ENCODE measurements around the gene SLC25A30. TPM values are rescaled to one million over a fixed set of nuclear protein-coding genes. Genes with fewer than 3 reads are reported as not detected.
"Not testable (repeated sequence)": the region's sequence is repeated elsewhere in the genome, so short reads cannot be mapped to it uniquely, and the experiment has no call there.

The SLC25A30 gene
- total RNA-seq, 2 donors from 2014 or later, result 12.6 to 14.2 TPM

DNA sequence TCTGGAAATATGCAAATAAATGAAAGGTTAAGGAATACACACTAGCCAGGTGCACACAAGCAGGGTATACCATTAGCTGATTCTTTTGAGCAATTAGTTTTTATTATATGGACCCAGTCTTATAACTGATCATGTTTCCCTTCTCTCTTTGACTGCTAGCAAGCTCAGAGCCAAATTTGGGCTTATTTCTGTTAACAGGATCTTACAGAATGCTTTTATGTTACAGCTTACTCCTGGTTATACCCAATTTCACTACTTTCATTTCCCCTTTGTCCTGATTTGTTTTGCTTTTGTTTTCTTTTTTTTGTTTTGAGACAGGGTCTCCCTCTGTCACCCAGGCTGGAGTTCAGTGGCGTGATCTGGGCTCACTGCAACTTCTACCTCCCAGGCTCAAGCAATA, 64.3 kb downstream of the SLC25A30 start:
- Histone ChIP-seq H3K4me3 (no peak overlapping the region), H3K4me1 (replicated peaks) (no peaks in the 10 kb centered on the region), H3K27me3 (replicated peaks; ENCODE audit: insufficient read depth) (no peaks in the 10 kb centered on the region), H3K36me3 (no peaks in the 10 kb centered on the region), H3K9me3 (no peaks in the 10 kb centered on the region), H3K27ac (no peak overlapping the region)
- WGBS, result 100% methylated on average over 1 of the region's 1 CpG
- intact Hi-C loops (cut with DNase I), result no loop called here
- no peak for DNase-seq (ENCODE audit: low spot score)
- TF ChIP-seq POLR2AphosphoS5 (IDR thresholded peaks at IDR 0.05) (no peak), POLR2A (IDR thresholded peaks at IDR 0.05) (no peak)
- TF ChIP-seq, protein P1, sequence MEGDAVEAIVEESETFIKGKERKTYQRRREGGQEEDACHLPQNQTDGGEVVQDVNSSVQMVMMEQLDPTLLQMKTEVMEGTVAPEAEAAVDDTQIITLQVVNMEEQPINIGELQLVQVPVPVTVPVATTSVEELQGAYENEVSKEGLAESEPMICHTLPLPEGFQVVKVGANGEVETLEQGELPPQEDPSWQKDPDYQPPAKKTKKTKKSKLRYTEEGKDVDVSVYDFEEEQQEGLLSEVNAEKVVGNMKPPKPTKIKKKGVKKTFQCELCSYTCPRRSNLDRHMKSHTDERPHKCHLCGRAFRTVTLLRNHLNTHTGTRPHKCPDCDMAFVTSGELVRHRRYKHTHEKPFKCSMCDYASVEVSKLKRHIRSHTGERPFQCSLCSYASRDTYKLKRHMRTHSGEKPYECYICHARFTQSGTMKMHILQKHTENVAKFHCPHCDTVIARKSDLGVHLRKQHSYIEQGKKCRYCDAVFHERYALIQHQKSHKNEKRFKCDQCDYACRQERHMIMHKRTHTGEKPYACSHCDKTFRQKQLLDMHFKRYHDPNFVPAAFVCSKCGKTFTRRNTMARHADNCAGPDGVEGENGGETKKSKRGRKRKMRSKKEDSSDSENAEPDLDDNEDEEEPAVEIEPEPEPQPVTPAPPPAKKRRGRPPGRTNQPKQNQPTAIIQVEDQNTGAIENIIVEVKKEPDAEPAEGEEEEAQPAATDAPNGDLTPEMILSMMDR (IDR thresholded peaks at IDR 0.05), result no peak

GRCh38 chr13:45352031-45352430, 66.1 kb downstream of the SLC25A30 start:
- H3K27me3 ChIP-seq (replicated peaks; ENCODE audit: insufficient read depth), result no peaks in the 10 kb centered on the region
- intact Hi-C loops (cut with DNase I), result no loop called here
- H3K9me3 ChIP-seq, result no peaks in the 10 kb centered on the region
- no peak overlapping the region for H3K27ac ChIP-seq
- H3K4me1 ChIP-seq (replicated peaks), result no peaks in the 10 kb centered on the region
- H3K36me3 ChIP-seq, result no peaks in the 10 kb centered on the region
- TF ChIP-seq POLR2A (IDR thresholded peaks at IDR 0.05), result no peak
- no peak for TF ChIP-seq POLR2AphosphoS5 (IDR thresholded peaks at IDR 0.05)
- TF ChIP-seq, protein P1 (IDR thresholded peaks at IDR 0.05), result no peak
- DNase-seq (ENCODE audit: low spot score), result no peak
- no peak overlapping the region for H3K4me3 ChIP-seq
- WGBS, result 89% methylated on average over 10 of the region's 10 CpGs

DNA sequence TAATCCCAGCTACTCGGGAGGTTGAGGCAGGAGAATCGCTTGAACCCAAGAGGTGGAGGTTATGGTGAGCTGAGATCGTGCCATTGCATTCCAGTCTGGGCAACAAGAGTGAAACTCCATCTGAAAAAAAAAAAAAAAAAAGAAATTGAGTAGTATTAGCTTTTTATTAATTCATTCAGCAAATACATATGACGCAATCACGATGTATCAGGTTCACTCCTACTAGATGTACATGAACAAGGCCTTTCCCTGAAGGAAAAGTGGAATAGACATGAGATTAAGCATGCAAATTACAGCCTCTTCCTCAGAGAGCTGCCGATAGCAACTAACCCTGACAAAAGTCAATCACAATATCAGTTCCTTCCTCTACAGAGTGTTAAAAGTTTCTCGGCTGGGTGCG, 68.0 kb downstream of the SLC25A30 start:
- TF ChIP-seq POLR2AphosphoS5 (IDR thresholded peaks at IDR 0.05) (no peak), POLR2A (IDR thresholded peaks at IDR 0.05) (no peak)
- TF ChIP-seq, protein P1 (IDR thresholded peaks at IDR 0.05), result no peak
- no peaks in the 10 kb centered on the region for H3K9me3 ChIP-seq
- 97% methylated on average over 8 of the region's 8 CpGs for WGBS
- H3K27ac ChIP-seq, result no peak overlapping the region
- intact Hi-C loops (cut with DNase I), result no loop called here
- H3K4me1 ChIP-seq (replicated peaks), result no peaks in the 10 kb centered on the region
- DNase-seq (ENCODE audit: low spot score), result no peak
- no peaks in the 10 kb centered on the region for H3K36me3 ChIP-seq
- H3K4me3 ChIP-seq, result no peak overlapping the region
- no peaks in the 10 kb centered on the region for H3K27me3 ChIP-seq (replicated peaks; ENCODE audit: insufficient read depth)

GRCh38 chr13:45349438-45349837, 68.7 kb downstream of the SLC25A30 start:
- Histone ChIP-seq H3K27me3 (replicated peaks; ENCODE audit: insufficient read depth) (no peaks in the 10 kb centered on the region), H3K27ac (no peak overlapping the region), H3K36me3 (no peaks in the 10 kb centered on the region), H3K4me3 (no peak overlapping the region), H3K9me3 (no peaks in the 10 kb centered on the region), H3K4me1 (replicated peaks) (no peaks in the 10 kb centered on the region)
- no peak for TF ChIP-seq POLR2AphosphoS5 (IDR thresholded peaks at IDR 0.05)
- no peak for DNase-seq (ENCODE audit: low spot score)
- WGBS, result 58% methylated on average over 2 of the region's 2 CpGs
- intact Hi-C loops (cut with DNase I), result no loop called here

DNA sequence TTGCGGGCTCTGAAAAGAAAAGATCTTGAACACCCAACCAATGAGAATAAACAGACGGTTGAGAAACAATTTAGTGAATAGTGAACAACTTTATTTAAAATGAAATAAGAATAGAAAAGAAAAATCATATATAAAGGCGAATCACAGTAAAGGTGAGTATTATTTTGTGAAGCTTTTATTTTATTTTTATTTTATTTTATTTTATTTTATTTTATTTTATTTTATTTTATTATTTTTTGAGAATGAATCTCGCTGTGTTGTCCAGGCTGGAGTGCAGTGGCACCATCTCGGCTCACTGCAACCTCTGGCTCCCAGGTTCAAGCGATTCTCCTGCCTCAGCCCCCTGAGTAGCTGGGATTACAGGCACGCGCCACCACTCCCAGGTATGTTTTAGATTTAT, 74.1 kb downstream of the SLC25A30 start:
- H3K4me3 ChIP-seq; H3K36me3 ChIP-seq; H3K27me3 ChIP-seq (replicated peaks; ENCODE audit: insufficient read depth); H3K9me3 ChIP-seq; H3K4me1 ChIP-seq (replicated peaks); DNase-seq (ENCODE audit: low spot score); H3K27ac ChIP-seq: not testable (repeated sequence)
- WGBS, result 95% methylated on average over 8 of the region's 8 CpGs
- intact Hi-C loops (cut with DNase I), result loop anchor here (5.0 kb wide), 1 partner anchor 73 kb away; the partner anchor contains the start of gene SLC25A30

Other genes with a start within 250 kb of the SLC25A30 start
- gene KCTD4, start 217.3 kb downstream of the SLC25A30 start, total RNA-seq, result not detected
- gene TPT1, start 77.2 kb downstream of the SLC25A30 start, total RNA-seq, result 1,000 to 10,000 TPM; 1,725 to 2,682 TPM
- gene COG3, start 46.6 kb upstream of the SLC25A30 start, total RNA-seq, result 10 to 100 TPM; 37.7 to 76.0 TPM
- not detected for gene ERICH6B, start 197.4 kb upstream of the SLC25A30 start, total RNA-seq

Measured in prostate gland (tissue), 2 donors.